ENCODE measurements around the gene ARGFX. TPM values are rescaled to one million over a fixed set of nuclear protein-coding genes. Genes with fewer than 3 reads are reported as not detected.

The ARGFX gene
- total and polyA plus RNA-seq, 2 of the 8 experiments (the other 6 are each of a cell fraction or from before 2014, with no cell fraction given) = not detected

- no peak for TF ChIP-seq ZNF274 (IDR thresholded peaks at IDR 0.05; ENCODE audit: borderline replicate concordance, extremely low read depth, low read length)
- TF ChIP-seq EP300 (IDR thresholded peaks at IDR 0.05; ENCODE audit: borderline replicate concordance in 1 of 2, low read depth in 2 of 2, low read length in 2 of 2) = no peak
- TF ChIP-seq NANOG (IDR thresholded peaks at IDR 0.05; ENCODE audit: insufficient read depth, low read depth, low read length, poor library complexity, severe bottlenecking) = no peak
- TF ChIP-seq HDAC2 (IDR thresholded peaks at IDR 0.05; ENCODE audit: borderline replicate concordance in 1 of 2, low read depth in 2 of 2, low read length in 2 of 2) = peak in 1 of 2 experiments; percentile 92; a peak in 1 of 4 replicates
- no peak for TF ChIP-seq CEBPB (IDR thresholded peaks at IDR 0.05; ENCODE audit: low read depth, low read length)
- peak; percentile 68 for TF ChIP-seq EGR1 (IDR thresholded peaks at IDR 0.05; ENCODE audit: borderline replicate concordance, low read depth, low read length)
- no peak for TF ChIP-seq CBX5 (IDR thresholded peaks at IDR 0.05; ENCODE audit: low read depth, low read length)
- 0 out of 2 replicates have a peak, but pooled peaks have one; percentile 20 for TF ChIP-seq KDM5A (IDR thresholded peaks at IDR 0.05; ENCODE audit: low read length)
- TF ChIP-seq RNF2 (IDR thresholded peaks at IDR 0.05; ENCODE audit: borderline replicate concordance, low read depth, low read length, missing control alignments, poor library complexity, severe bottlenecking) = no peak
- no peak for TF ChIP-seq SRF (IDR thresholded peaks at IDR 0.05; ENCODE audit: low read depth, low read length)
- TF ChIP-seq CTCF (IDR thresholded peaks at IDR 0.05; ENCODE audit: control extremely low read depth in 1 of 3, insufficient read depth in 1 of 3, low read depth in 1 of 3, low read length in 3 of 3) = no peak
- no peak for TF ChIP-seq MAFK (IDR thresholded peaks at IDR 0.05; ENCODE audit: low read depth, low read length)
- TF ChIP-seq JUN (IDR thresholded peaks at IDR 0.05; ENCODE audit: low read depth, low read length) = no peak
- no peak for TF ChIP-seq JUND (IDR thresholded peaks at IDR 0.05; ENCODE audit: low read length)
- no peak for TF ChIP-seq GTF2F1 (IDR thresholded peaks at IDR 0.05; ENCODE audit: borderline replicate concordance, low read depth, low read length)
- no peak for TF ChIP-seq RFX5 (IDR thresholded peaks at IDR 0.05; ENCODE audit: borderline replicate concordance, low read depth, low read length)
- no peak for TF ChIP-seq RXRA (IDR thresholded peaks at IDR 0.05; ENCODE audit: insufficient read depth, low read depth, low read length)
- peak; percentile 38 for TF ChIP-seq KDM4A (IDR thresholded peaks at IDR 0.05; ENCODE audit: low read depth, low read length, severe bottlenecking)
- TF ChIP-seq SP4 (IDR thresholded peaks at IDR 0.05; ENCODE audit: low read length) = no peak
- no peak for TF ChIP-seq NRF1 (IDR thresholded peaks at IDR 0.05; ENCODE audit: low read depth, low read length)
- TF ChIP-seq BACH1 (IDR thresholded peaks at IDR 0.05; ENCODE audit: low read length) = no peak
Observed at GRCh38 chr3:121545574-121546455, 21.9 kb upstream of the ARGFX start, which contains the start of gene POLQ (continued).

Data from H1 (cell line).